HepG2 (cell line): ENCODE measurements around the gene LBX2. TPM values are rescaled to one million over a fixed set of nuclear protein-coding genes. Genes with fewer than 3 reads are reported as not detected.

ENCODE experiments used
- ARID4A ChIP-seq: sonication (generic); formaldehyde crosslinking; IDR thresholded peaks from 2 replicates; pipeline ENCODE4 v1.5.0; 2020; ENCODE audit warnings: mild to moderate bottlenecking, missing genetic modification reagents, borderline replicate concordance
- CC2D1A ChIP-seq: sonication (generic); formaldehyde crosslinking; IDR thresholded peaks from 2 replicates; pipeline ENCODE4 v1.8.1; 2023; ENCODE audit warnings: mild to moderate bottlenecking, missing genetic modification reagents
- FOSL1 ChIP-seq: sonication (generic); formaldehyde crosslinking; IDR thresholded peaks from 2 replicates; pipeline ENCODE4 v1.9.0; 2021; ENCODE audit warnings: missing genetic modification reagents, borderline replicate concordance
- GABPB1 ChIP-seq: IDR thresholded peaks from 2 replicates; pipeline ENCODE4 v1.6.1; 2016; ENCODE audit warnings: mild to moderate bottlenecking, missing genetic modification reagents, moderate library complexity, missing compliant biosample characterization
- HIVEP1 ChIP-seq: sonication (generic); formaldehyde crosslinking; IDR thresholded peaks from 2 replicates; pipeline ENCODE4 v1.4.0; 2020; ENCODE audit warnings: mild to moderate bottlenecking, missing genetic modification reagents
- NFAT5 ChIP-seq: sonication (generic); formaldehyde crosslinking; IDR thresholded peaks from 2 replicates; pipeline ENCODE4 v1.4.0; 2020; ENCODE audit warnings: missing genetic modification reagents
- POGZ ChIP-seq: sonication (generic); formaldehyde crosslinking; IDR thresholded peaks from 2 replicates; pipeline ENCODE4 v1.4.0; 2020; ENCODE audit warnings: mild to moderate bottlenecking, missing genetic modification reagents
- POLR2AphosphoS2 ChIP-seq: IDR thresholded peaks from 2 replicates; pipeline ENCODE4 v1.6.1; 2011; ENCODE audit warnings: low read depth, low read length, improper control_type of control experiment
- SMYD3 ChIP-seq: sonication (generic); formaldehyde crosslinking; IDR thresholded peaks from 2 replicates; pipeline ENCODE4 v1.8.1; 2023; ENCODE audit warnings: mild to moderate bottlenecking, missing genetic modification reagents
- SP5 ChIP-seq: IDR thresholded peaks from 2 replicates; pipeline ENCODE4 v1.6.1; 2016; ENCODE audit warnings: low read depth, borderline replicate concordance
- SRY ChIP-seq: sonication (generic); formaldehyde crosslinking; IDR thresholded peaks from 2 replicates; pipeline ENCODE4 v1.8.0; 2022; ENCODE audit warnings: mild to moderate bottlenecking, missing genetic modification reagents
- ZNF460 ChIP-seq: sonication (generic); formaldehyde crosslinking; IDR thresholded peaks from 2 replicates; pipeline ENCODE4 v1.5.1; 2020; ENCODE audit warnings: missing genetic modification reagents, mild to moderate bottlenecking, borderline replicate concordance
- ZNF563 ChIP-seq: sonication (generic); formaldehyde crosslinking; IDR thresholded peaks from 2 replicates; pipeline ENCODE4 v1.8.0; 2022; ENCODE audit warnings: mild to moderate bottlenecking, moderate library complexity, missing genetic modification reagents
- ZNF619 ChIP-seq: sonication (generic); formaldehyde crosslinking; IDR thresholded peaks from 2 replicates; pipeline ENCODE4 v1.4.0; 2020; ENCODE audit warnings: mild to moderate bottlenecking, missing genetic modification reagents
- ZNF781 ChIP-seq: sonication (generic); formaldehyde crosslinking; IDR thresholded peaks from 2 replicates; pipeline ENCODE4 v1.5.1; 2020; ENCODE audit warnings: borderline replicate concordance, mild to moderate bottlenecking, missing genetic modification reagents; ENCODE audit errors: not compliant biosample characterization
- polyA plus RNA-seq, 8 experiments: library from polyadenylated mRNA; depleted of rRNA in 3 of 8; stranded (reverse) in 7 of 8; unstranded in 1 of 8; fragments of >200 nt; fragmentation: Illumina TruSeq in 4 of 8; extraction: Trizol in 4 of 8; gene quantifications; 2 replicates each; pipeline versions ENCODE4 v1.2.1 to v1.2.3, GENCODE V29; 2011 to 2016; ENCODE audit warnings: low read depth in 4 of 8, missing spikeins in 1 of 8, mixed read lengths in 1 of 8; ENCODE audit not compliant: insufficient read depth in 1 of 8
- total RNA-seq, 5 experiments: library from RNA; depleted of rRNA; stranded (reverse); fragments of >200 nt; fragmentation: Illumina TruSeq; extraction: Trizol; gene quantifications; 2 replicates each; pipeline ENCODE4 v1.2.3, GENCODE V29; 2016; ENCODE audit warnings: low read depth in 1 of 5
- TF ChIP-seq, protein P1 (sequence below): sonication (generic); formaldehyde crosslinking; IDR thresholded peaks from 2 replicates; pipeline ENCODE4 v1.8.0; 2022; ENCODE audit warnings: missing genetic modification reagents, mild to moderate bottlenecking, moderate library complexity, borderline replicate concordance

The LBX2 gene
- total and polyA plus RNA-seq, 2 of the 13 experiments (the other 11 are each of a cell fraction or from before 2014, with no cell fraction given), result 6.4 to 8.1 TPM

GRCh38 chr2:74472086-74472944 lies 27.1 kb downstream of the LBX2 start, which contains the start of gene MRPL53 (continued):
- peak; percentile 29; the same call in 1 of the 2 replicates for TF ChIP-seq FOSL1 (CRISPR knock-in tag)
- TF ChIP-seq POGZ (CRISPR knock-in tag), result peak; percentile 83
- peak; percentile 90 for TF ChIP-seq NFAT5 (CRISPR knock-in tag)
- TF ChIP-seq ZNF563 (CRISPR knock-in tag), result peak; percentile 60
- peak; percentile 100 for TF ChIP-seq GABPB1 (CRISPR knock-in tag)
- peak; percentile 97 for TF ChIP-seq ZNF781 (CRISPR knock-in tag)
- TF ChIP-seq HIVEP1 (CRISPR knock-in tag), result peak; percentile 95
- no peak for TF ChIP-seq CC2D1A (CRISPR knock-in tag)
- TF ChIP-seq SP5 (CRISPR knock-in tag), result peak; percentile 46; the same call in 1 of the 2 replicates
- peak; percentile 99 for TF ChIP-seq ARID4A (CRISPR knock-in tag)
- TF ChIP-seq ZNF460 (CRISPR knock-in tag), result peak; percentile 52; the same call in 1 of the 2 replicates
- peak; percentile 100 for TF ChIP-seq ZNF619
- TF ChIP-seq SRY, result peak; percentile 84
- TF ChIP-seq POLR2AphosphoS2, result peak; percentile 88; the same call in 1 of the 2 replicates
- TF ChIP-seq, protein P1, sequence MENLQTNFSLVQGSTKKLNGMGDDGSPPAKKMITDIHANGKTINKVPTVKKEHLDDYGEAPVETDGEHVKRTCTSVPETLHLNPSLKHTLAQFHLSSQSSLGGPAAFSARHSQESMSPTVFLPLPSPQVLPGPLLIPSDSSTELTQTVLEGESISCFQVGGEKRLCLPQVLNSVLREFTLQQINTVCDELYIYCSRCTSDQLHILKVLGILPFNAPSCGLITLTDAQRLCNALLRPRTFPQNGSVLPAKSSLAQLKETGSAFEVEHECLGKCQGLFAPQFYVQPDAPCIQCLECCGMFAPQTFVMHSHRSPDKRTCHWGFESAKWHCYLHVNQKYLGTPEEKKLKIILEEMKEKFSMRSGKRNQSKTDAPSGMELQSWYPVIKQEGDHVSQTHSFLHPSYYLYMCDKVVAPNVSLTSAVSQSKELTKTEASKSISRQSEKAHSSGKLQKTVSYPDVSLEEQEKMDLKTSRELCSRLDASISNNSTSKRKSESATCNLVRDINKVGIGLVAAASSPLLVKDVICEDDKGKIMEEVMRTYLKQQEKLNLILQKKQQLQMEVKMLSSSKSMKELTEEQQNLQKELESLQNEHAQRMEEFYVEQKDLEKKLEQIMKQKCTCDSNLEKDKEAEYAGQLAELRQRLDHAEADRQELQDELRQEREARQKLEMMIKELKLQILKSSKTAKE (CRISPR knock-in tag), result peak; percentile 74
- no peak; the same call in none of the 2 replicates for TF ChIP-seq SMYD3
